GM19099 (cell line): ENCODE results near the gene TMEM184C.

ENCODE experiments used
- POLR2A ChIP-seq: IDR thresholded peaks from 3 replicates; pipeline ENCODE4 v1.6.1; 2011; ENCODE audit warnings: low read depth; ENCODE audit not compliant: insufficient read length; ENCODE audit errors: extremely low read depth

Gene TMEM184C

GRCh38 chr4:147590249-147590920, 26.8 kb upstream of the TMEM184C start:
- no peak for TF ChIP-seq POLR2A

GRCh38 chr4:147591106-147591505, 26.1 kb upstream of the TMEM184C start:
- TF ChIP-seq POLR2A, result no peak

- TF ChIP-seq POLR2A, result no peak
These were observed 23.1 kb upstream of the TMEM184C start for GRCh38 chr4:147594107-147594506.

- no peak for TF ChIP-seq POLR2A
These were observed 22.6 kb upstream of the TMEM184C start for GRCh38 chr4:147594578-147594977.

- no peak for TF ChIP-seq POLR2A
These were observed 20.8 kb upstream of the TMEM184C start for GRCh38 chr4:147596377-147596776.

- no peak for TF ChIP-seq POLR2A
These were observed 20.2 kb upstream of the TMEM184C start for GRCh38 chr4:147596981-147597380.

- TF ChIP-seq POLR2A, result no peak
These were observed 19.6 kb upstream of the TMEM184C start for GRCh38 chr4:147597561-147597960.

- TF ChIP-seq POLR2A, result no peak
These were observed 18.0 kb upstream of the TMEM184C start for GRCh38 chr4:147599206-147599605.

GRCh38 chr4:147599769-147600168, 17.4 kb upstream of the TMEM184C start:
- TF ChIP-seq POLR2A, result no peak

GRCh38 chr4:147605499-147605898, 11.7 kb upstream of the TMEM184C start:
- no peak for TF ChIP-seq POLR2A

GRCh38 chr4:147607471-147607870, 9.7 kb upstream of the TMEM184C start:
- TF ChIP-seq POLR2A, result no peak

- TF ChIP-seq POLR2A, result no peak
These were observed 6.5 kb upstream of the TMEM184C start for GRCh38 chr4:147610686-147611085.

GRCh38 chr4:147616849-147617172, 386 bp upstream of the TMEM184C start:
- TF ChIP-seq POLR2A, result no peak

GRCh38 chr4:147617841-147618691, 869 bp downstream of the TMEM184C start:
- TF ChIP-seq POLR2A, result no peak

- no peak for TF ChIP-seq POLR2A
These were observed 3.1 kb downstream of the TMEM184C start for GRCh38 chr4:147620315-147620714.

GRCh38 chr4:147625733-147626132, 8.5 kb downstream of the TMEM184C start:
- no peak for TF ChIP-seq POLR2A
